ENCODE measurements around the gene COQ10A. TPM values are rescaled to one million over a fixed set of nuclear protein-coding genes. Genes with fewer than 3 reads are reported as not detected.

The COQ10A gene
- total RNA-seq, 1 experiment from 2014 or later = 6.9 TPM

DNA sequence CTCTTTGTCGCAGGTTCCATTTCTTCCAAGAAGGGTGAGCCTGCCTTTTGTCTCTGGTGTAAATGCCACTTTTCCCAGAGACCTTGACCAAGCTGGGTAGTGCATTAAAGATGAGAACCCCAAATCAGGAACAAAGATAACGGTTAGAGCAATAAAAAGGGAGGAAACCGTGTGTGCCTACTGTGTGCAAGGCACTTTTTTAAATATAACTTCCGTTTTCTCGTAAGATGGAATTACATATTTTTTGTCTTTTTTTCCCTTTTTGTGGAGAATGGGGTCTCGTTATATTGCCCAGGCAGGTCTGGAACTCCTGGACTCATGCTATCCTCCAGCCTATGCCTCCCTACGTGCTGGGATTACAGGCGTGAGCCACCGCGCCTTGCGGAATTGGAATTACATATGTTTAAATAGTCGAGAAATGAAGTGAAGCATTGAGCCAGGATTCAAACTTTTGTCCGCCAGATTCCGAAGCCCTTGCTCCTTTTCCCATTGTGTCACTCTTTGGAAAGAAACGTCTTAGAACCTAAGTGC, 43.1 kb upstream of the COQ10A start:
- TF ChIP-seq, protein P1, sequence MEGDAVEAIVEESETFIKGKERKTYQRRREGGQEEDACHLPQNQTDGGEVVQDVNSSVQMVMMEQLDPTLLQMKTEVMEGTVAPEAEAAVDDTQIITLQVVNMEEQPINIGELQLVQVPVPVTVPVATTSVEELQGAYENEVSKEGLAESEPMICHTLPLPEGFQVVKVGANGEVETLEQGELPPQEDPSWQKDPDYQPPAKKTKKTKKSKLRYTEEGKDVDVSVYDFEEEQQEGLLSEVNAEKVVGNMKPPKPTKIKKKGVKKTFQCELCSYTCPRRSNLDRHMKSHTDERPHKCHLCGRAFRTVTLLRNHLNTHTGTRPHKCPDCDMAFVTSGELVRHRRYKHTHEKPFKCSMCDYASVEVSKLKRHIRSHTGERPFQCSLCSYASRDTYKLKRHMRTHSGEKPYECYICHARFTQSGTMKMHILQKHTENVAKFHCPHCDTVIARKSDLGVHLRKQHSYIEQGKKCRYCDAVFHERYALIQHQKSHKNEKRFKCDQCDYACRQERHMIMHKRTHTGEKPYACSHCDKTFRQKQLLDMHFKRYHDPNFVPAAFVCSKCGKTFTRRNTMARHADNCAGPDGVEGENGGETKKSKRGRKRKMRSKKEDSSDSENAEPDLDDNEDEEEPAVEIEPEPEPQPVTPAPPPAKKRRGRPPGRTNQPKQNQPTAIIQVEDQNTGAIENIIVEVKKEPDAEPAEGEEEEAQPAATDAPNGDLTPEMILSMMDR (conservative IDR thresholded peaks at IDR 0.05) = no peak
- no peak for TF ChIP-seq EZH2 (IDR thresholded peaks at IDR 0.05; ENCODE audit: low read depth)
- peak overlapping the region; percentile 77 for H2AFZ ChIP-seq
- POLR2A ChIA-PET (ENCODE audit: unreplicated experiment) = no interaction called here
- no peaks in the 10 kb centered on the region for H3K27me3 ChIP-seq (ENCODE audit: insufficient read depth, low read depth)
- peaks cover 18% of the 10 kb centered on the region for H3K79me2 ChIP-seq (ENCODE audit: low read depth)
- H3K4me3 ChIP-seq = peak overlapping the region; percentile 91; the same call in 1 of the 2 replicates
- no peaks in the 10 kb centered on the region for H4K20me1 ChIP-seq (ENCODE audit: insufficient read depth)
- H3K4me2 ChIP-seq = peak overlapping the region; percentile 91
- peaks cover 27% of the 10 kb centered on the region for H3K4me1 ChIP-seq (replicated peaks; ENCODE audit: insufficient read depth)
- no TSS peak for BruUV-seq (replicated peaks)
- intact Hi-C loops (cut with micrococcal nuclease; ENCODE audit: unreplicated experiment) = loop anchor here (1.0 to 5.0 kb wide), 4 partner anchors 30 to 181 kb away; partner anchors contain the start of genes COQ10A and RPS26
- H3K27ac ChIP-seq = no peak overlapping the region
- no peak for DNase-seq
- no peaks in the 10 kb centered on the region for H3K36me3 ChIP-seq (ENCODE audit: low read depth)
- H3K9me3 ChIP-seq (ENCODE audit: insufficient read depth, low read depth) = no peaks in the 10 kb centered on the region
- H3K9me2 ChIP-seq (ENCODE audit: insufficient read depth) = no peaks in the 10 kb centered on the region
- H3F3A ChIP-seq (ENCODE audit: insufficient read depth, low read depth) = peaks cover 30% of the 10 kb centered on the region; the same call in 1 of the 2 replicates
- CTCF ChIA-PET = no interaction called here

- Histone ChIP-seq H2AFZ (peak within 1 kb of the TSS; percentile 98), H3K9me2 (ENCODE audit: insufficient read depth) (no peaks in the 10 kb centered on the region), H3F3A (ENCODE audit: insufficient read depth, low read depth) (peaks cover 30% of the 10 kb centered on the region; the same call in 1 of the 2 replicates), H3K79me2 (ENCODE audit: low read depth) (peaks cover 17% of the 10 kb centered on the region), H3K36me3 (ENCODE audit: low read depth) (no peaks in the 10 kb centered on the region), H3K4me1 (replicated peaks; ENCODE audit: insufficient read depth) (peaks cover 27% of the 10 kb centered on the region), H3K27ac (no peak within 1 kb of the TSS), H3K9me3 (ENCODE audit: insufficient read depth, low read depth) (no peaks in the 10 kb centered on the region), H3K27me3 (ENCODE audit: insufficient read depth, low read depth) (no peaks in the 10 kb centered on the region), H3K4me3 (peak within 1 kb of the TSS; percentile 91), H3K4me2 (peak within 1 kb of the TSS; percentile 91), H4K20me1 (ENCODE audit: insufficient read depth) (no peaks in the 10 kb centered on the region)
- CTCF ChIA-PET = no interaction called here
- POLR2A ChIA-PET (ENCODE audit: unreplicated experiment) = no interaction called here
- peak; percentile 92 to 98 for DNase-seq
- no TSS peak for BruUV-seq (replicated peaks)
- TF ChIP-seq, protein P1 (conservative IDR thresholded peaks at IDR 0.05) = peak; percentile 81
- no peak for TF ChIP-seq EZH2 (IDR thresholded peaks at IDR 0.05; ENCODE audit: low read depth)
- intact Hi-C loops (cut with micrococcal nuclease; ENCODE audit: unreplicated experiment) = loop anchor here (1.0 to 5.0 kb wide), 3 partner anchors 31 to 182 kb away; partner anchors contain the start of gene RPS26
These were observed 42.5 kb upstream of the COQ10A start, which contains the start of gene NABP2 for GRCh38 chr12:56224102-56224701. NABP2 (plus strand) TSS chr12:56224342; CDS start chr12:56224857, 515 bp downstream.

DNA sequence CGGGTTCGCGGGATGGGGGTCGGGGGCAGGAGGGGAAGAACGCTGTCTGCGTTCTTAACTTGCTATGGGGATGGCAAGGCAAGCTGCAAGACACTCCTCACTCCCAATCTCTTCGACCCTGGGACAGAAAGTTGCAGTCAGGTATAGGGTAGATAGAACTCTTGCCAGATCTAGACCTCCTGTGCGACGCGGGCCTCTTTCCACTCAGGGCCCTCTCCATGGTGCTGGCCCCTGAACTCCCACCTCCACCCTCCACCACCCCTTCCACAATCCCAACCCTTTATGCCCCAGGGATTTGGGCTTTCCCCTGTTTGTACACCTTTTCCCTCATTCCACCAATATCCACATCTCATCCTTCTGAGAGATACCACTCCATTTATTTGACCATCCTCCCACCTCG, 41.8 kb upstream of the COQ10A start:
- H3K4me1 ChIP-seq (replicated peaks; ENCODE audit: insufficient read depth) = peaks cover 26% of the 10 kb centered on the region
- peak overlapping the region; percentile 91 for H3K4me2 ChIP-seq
- no peaks in the 10 kb centered on the region for H3K9me3 ChIP-seq (ENCODE audit: insufficient read depth, low read depth)
- POLR2A ChIA-PET (ENCODE audit: unreplicated experiment) = interaction anchor here (0.7 kb wide), 1 partner anchor 11 kb away, joined by 3 read pairs; no protein-coding TSS in a partner anchor
- DNase-seq = no peak
- peak overlapping the region; percentile 91 for H3K4me3 ChIP-seq
- no TSS peak for BruUV-seq (replicated peaks)
- no peaks in the 10 kb centered on the region for H3K27me3 ChIP-seq (ENCODE audit: insufficient read depth, low read depth)
- no peak overlapping the region for H3K27ac ChIP-seq
- H2AFZ ChIP-seq = peak overlapping the region; percentile 98
- peaks cover 10% of the 10 kb centered on the region for H3K79me2 ChIP-seq (ENCODE audit: low read depth)
- no peaks in the 10 kb centered on the region for H4K20me1 ChIP-seq (ENCODE audit: insufficient read depth)
- H3K36me3 ChIP-seq (ENCODE audit: low read depth) = no peaks in the 10 kb centered on the region
- intact Hi-C loops (cut with micrococcal nuclease; ENCODE audit: unreplicated experiment) = loop anchor here (1.0 to 5.0 kb wide), 3 partner anchors 32 to 183 kb away; partner anchors contain the start of gene RPS26
- H3F3A ChIP-seq (ENCODE audit: insufficient read depth, low read depth) = peaks cover 30% of the 10 kb centered on the region; the same call in 1 of the 2 replicates
- CTCF ChIA-PET = no interaction called here
- TF ChIP-seq EZH2 (IDR thresholded peaks at IDR 0.05; ENCODE audit: low read depth) = no peak
- TF ChIP-seq, protein P1 (conservative IDR thresholded peaks at IDR 0.05) = no peak
- H3K9me2 ChIP-seq (ENCODE audit: insufficient read depth) = no peaks in the 10 kb centered on the region

Data from PC-9 (cell line).